ENCODE measurements around the gene PER2. TPM values are rescaled to one million over a fixed set of nuclear protein-coding genes. Genes with fewer than 3 reads are reported as not detected.
"Not testable (repeated sequence)": the region's sequence is repeated elsewhere in the genome, so short reads cannot be mapped to it uniquely, and the experiment has no call there.

The PER2 gene, protein sequence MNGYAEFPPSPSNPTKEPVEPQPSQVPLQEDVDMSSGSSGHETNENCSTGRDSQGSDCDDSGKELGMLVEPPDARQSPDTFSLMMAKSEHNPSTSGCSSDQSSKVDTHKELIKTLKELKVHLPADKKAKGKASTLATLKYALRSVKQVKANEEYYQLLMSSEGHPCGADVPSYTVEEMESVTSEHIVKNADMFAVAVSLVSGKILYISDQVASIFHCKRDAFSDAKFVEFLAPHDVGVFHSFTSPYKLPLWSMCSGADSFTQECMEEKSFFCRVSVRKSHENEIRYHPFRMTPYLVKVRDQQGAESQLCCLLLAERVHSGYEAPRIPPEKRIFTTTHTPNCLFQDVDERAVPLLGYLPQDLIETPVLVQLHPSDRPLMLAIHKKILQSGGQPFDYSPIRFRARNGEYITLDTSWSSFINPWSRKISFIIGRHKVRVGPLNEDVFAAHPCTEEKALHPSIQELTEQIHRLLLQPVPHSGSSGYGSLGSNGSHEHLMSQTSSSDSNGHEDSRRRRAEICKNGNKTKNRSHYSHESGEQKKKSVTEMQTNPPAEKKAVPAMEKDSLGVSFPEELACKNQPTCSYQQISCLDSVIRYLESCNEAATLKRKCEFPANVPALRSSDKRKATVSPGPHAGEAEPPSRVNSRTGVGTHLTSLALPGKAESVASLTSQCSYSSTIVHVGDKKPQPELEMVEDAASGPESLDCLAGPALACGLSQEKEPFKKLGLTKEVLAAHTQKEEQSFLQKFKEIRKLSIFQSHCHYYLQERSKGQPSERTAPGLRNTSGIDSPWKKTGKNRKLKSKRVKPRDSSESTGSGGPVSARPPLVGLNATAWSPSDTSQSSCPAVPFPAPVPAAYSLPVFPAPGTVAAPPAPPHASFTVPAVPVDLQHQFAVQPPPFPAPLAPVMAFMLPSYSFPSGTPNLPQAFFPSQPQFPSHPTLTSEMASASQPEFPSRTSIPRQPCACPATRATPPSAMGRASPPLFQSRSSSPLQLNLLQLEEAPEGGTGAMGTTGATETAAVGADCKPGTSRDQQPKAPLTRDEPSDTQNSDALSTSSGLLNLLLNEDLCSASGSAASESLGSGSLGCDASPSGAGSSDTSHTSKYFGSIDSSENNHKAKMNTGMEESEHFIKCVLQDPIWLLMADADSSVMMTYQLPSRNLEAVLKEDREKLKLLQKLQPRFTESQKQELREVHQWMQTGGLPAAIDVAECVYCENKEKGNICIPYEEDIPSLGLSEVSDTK (N-terminal part only)
- polyA plus RNA-seq (2014; cell fraction: cytosol; rRNA removed): 0.90 and 1.0 TPM in 2 replicates
- 0.71 and 3.6 TPM in 2 replicates for polyA plus RNA-seq (2014; cell fraction: nucleus; rRNA removed)

DNA sequence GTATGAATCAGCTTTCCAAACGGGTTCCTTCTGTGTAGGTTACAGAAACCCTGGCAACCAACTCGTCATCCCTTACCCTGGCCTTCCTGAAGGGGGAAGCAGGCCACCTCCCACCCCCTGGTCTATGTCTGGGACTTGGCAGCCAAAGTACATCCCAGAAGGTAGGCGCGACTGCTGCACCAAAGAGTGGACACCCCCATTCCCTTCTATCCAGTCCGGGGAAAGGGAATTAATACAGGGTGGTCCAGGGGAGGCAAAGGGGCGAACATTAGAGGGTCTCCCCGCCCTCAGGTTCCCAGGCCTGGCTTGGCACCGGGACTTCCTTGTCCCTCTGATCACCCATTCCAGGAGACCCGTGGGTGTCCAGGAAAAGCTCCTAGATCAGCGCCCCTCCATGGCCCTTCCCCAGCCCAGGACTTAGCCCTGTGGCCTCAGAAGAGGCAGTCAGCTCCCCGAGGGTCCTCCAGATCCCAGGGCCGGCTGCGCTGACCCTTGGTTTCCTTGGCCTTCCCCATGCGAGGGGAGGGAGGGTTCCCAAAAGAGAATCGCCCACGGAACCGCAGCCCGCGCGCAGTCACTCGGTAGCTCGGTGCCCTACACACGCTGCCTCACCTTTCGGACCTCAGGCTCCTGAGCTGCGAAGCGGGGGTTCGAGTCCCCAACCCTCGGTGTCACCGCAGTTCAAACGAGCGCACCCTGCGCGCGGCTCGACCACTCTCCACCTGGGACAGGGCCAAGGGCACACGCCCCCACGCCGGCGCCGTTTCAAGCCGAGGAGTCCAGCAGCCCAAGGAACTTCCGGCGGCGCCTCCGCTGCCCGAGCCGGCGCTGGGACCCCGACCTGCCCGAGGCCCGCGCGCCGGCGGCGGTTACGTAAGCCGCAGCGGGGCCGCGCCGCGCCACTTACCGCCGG, at the start of gene PER2:
Gene PER2 (minus strand): TSS at position 874 of the 913 bp plus-strand sequence. CDS start 10,674 bp downstream, outside the sequence.
- DNase-seq (ENCODE audit: low spot score): peak; percentile 50

DNA sequence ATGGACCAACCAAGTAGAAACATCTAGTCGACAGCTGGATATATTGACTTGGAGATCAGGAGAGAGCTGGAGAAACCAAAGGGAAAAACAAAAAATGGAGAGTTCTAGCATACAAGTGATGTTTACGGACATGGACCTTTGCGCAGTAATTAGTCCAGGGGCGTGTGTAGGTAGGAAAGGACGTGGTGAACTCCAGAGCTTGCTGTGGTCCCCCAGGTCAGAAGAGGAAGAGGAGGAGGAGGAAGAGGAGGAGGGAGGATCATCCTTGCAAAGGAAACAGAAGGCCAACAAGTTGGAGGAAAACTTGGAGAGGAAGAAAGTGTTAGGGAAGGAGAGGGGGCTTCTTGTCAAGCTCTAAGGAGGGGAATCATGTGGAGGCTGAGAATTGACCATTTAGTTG, 49.4 kb upstream of the PER2 start:
- DNase-seq (ENCODE audit: low spot score): no peak

DNA sequence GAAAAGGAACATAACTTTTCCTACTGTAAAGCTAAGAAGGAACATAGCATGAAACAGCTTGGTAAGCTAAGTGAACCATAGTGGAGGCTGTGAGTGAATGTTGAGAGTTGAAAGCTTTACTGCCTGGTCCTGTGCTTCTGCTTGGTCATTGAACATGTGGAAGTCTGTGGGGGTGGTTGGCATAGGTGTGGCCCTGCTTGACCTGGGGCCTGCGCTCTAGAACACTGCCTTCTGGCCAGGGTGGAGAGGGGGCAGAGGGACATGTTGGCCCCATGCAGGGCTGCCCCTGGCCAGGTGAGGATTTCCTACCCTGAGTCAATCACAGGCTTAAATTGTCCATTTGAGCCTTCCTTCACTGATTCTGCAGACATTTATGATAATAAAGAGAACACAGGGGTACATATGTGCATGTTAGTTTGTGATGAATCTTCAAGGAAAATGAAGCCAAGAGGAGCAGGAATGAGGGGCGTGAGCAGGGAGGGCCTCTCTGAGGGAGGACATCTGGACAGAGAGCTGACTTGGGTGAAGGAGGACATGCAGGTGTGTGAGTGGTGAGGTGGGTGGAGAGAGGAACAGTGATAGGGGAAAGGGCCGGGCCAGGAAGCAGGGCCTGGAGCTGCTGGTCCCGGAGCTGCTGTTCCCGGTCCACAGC, 48.5 kb upstream of the PER2 start:
- DNase-seq (ENCODE audit: low spot score): no peak

DNA sequence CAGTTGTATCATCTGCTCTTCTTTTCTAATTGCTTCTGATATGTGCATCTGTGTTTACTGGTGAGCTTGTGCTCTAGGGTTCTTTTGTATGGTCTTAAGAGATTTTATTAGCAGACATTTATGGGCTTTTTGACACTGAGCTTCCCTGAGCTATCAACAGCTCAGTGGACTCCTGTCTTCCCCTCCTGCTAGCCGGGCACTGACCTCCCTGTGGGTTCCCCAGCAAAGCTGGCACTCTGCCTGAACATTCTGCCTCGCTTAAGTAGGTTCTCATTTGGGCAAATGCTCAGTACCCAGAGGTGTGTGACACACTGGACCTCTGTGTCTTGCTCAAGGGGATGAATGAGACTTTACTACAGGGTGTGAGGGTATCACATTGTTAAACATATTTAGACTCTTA, 47.7 kb upstream of the PER2 start:
- DNase-seq (ENCODE audit: low spot score): no peak

DNA sequence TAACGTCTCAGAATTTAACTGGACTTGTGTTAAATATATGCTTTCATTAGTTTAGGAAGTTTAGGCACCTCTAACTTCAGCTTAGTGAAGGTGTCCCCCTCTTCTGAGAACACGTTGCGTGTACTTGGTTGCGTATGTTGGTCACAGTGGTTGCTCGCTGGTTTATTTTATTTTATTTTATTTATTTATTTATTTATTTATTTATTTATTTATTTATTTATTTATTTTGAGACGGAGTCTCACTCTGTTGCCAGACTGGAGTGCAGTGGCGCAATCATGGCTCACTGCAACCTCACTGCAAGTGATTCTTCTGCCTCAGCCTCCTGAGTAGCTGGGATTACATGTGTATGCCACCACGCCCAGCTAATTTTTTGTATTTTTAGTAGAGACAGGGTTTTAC, 47.2 kb upstream of the PER2 start:
- not testable (repeated sequence) for DNase-seq (ENCODE audit: low spot score)

DNA sequence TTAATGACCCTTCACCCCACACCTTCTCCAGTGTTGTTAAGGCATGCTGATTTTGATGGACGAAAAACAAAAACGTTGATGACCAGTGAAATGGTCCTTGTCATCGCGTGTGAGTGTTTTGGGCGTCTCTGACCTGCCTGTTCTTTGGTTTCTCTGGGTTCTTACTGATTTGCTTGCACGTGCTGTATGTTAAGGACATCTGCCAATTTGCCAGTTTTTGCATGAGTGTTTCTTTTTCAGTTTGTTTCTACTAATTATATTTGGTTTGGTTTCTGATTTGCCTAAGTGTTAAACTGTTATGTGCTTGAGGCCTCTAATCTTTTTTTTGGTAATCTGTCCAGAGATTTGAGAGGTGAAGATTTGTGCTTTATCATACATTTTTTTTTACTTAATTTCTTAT, 46.5 kb upstream of the PER2 start:
- DNase-seq (ENCODE audit: low spot score): no peak

DNA sequence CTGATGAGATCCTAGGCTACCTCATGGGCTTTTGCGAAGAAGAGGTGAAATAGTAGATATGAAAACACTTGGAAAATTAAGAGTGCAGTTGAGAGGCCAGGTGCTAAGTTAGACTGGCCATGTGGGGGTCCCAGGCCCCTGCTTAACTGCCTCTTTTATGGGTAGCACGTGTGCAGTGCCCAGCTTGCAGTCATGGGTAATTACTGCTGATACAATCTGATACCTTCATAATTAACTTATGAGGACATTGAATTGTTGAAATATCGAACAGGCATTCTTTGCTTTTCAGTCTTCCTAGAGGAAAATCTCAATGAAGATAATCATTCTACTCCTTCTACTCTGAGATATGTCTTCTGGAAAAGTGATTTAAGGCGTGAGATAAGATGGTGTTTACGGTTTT, 43.5 kb upstream of the PER2 start:
- DNase-seq (ENCODE audit: low spot score): peak; percentile 71

DNA sequence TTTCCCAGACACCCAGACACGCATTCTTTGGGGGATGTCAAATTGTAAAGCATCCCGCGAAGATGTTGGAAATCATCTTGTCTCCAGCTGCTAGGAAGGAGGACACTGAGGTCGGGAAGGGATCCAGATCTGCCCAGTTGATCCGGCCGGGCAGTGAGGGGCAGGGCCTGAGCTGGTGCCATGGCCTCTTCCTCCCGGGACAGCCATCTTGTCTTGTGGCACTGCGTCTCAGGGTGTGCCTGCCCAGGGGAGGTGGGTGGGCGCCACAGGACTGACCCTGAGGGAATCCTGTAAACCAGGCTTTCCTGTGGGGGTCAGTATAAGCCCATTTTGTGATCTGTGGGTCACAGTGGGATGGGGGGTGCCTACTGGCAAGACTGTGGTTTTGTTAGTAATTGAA, 42.0 kb upstream of the PER2 start:
- DNase-seq (ENCODE audit: low spot score): no peak

DNA sequence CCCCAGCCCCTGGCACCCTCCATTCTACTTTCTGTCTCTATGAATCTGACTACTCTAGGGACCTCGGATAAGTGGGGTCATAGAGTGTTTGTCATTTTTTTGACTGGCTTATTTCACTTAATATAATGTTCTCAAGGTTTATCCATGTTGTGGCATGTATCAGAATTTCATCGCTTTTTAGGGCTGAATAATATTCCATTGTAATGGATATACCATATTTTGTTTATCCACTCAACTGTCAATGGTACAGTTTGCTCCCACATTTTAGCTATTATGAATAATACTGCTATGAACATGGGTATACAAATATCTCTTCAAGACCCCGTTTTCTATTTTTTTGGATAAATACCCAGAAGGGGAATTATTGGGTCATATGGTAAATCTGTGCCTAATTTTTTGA, 39.3 kb upstream of the PER2 start:
- DNase-seq (ENCODE audit: low spot score): no peak

DNA sequence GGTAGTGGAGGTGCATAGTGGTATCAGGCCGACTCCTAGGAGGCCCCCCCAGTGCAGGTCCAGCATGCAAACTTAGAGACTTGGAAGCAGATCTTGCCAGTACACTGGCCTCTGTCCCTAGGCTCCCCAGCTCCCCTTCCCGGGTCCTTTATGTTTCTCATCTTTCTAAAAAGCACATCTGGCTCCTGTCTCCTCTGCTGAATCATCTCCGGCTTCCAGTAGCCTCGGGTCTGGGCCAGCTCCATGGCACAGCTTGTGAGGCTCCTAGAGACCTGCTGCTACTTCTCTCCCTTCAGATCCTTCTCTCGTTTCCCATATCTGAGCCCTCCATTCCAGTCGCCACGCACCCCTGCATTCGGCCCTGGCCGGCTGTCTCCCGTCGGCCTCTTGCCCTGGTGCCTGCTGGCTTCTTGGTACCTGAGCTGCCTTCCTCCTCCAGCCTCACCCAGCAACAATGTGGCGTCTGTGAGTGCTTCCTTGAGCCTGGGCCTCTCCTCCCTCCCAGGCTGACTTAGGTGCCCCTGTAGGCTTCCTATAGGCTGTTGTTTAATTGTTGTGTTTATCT, 38.5 kb upstream of the PER2 start:
- DNase-seq (ENCODE audit: low spot score): no peak

DNA sequence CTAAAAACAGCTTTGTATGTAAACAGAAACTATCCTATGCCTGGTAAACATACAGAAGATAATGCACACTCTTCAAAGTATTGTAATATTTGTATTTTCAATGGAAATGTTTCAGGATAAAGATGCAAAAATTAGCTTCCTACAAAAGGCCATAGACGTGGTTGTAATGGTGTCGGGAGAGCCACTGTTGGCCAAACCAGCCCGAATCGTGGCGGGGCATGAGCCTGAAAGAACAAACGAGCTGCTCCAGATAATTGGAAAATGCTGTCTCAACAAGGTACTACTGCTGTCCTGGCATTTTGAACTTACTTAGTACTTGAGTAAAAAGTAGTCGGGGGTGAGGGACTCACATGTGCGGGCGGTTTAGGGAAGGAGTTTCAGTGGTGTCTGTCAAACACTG, 37.3 kb upstream of the PER2 start:
- no peak for DNase-seq (ENCODE audit: low spot score)

DNA sequence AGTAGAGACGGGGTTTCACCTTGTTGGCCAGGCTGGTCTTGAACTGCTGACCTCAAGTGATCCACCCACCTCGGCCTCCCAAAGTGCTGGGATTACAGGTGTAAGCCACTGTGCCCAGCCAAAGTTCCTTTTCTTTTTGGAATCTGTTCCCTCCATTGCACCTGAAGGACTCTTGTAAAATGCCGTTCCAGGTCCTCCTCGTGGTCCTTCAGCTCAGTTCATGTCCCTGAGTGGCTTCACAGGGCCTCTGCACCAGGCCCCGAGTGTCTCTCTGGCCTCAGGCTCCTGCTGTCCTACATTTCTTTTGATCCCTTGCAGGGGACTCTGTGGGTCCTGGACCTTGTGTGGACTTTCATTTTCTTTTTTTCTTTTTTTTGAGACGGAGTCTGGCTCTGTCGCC, 35.8 kb upstream of the PER2 start:
- not testable (repeated sequence) for DNase-seq (ENCODE audit: low spot score)

DNA sequence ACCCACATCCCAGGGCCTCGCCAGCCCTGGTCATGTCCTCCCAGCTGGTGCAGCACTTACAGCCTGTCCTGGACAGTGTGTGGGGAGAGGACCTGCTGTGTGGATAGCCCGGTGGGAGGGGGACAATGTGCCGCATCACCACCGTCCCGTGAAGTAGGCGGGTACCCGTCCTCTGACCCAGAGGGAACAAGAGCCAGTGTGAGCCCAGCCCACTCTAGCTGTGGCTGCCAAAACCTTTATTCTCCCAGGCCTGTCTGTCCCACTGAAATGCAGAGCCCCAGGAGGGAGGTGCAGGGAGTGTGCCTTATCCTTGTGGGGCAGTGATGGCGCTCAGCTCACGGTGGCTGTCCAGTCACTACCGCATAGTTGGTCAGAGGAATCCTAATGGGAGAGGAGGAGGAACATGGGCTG, 33.6 kb upstream of the PER2 start:
- DNase-seq (ENCODE audit: low spot score): no peak

DNA sequence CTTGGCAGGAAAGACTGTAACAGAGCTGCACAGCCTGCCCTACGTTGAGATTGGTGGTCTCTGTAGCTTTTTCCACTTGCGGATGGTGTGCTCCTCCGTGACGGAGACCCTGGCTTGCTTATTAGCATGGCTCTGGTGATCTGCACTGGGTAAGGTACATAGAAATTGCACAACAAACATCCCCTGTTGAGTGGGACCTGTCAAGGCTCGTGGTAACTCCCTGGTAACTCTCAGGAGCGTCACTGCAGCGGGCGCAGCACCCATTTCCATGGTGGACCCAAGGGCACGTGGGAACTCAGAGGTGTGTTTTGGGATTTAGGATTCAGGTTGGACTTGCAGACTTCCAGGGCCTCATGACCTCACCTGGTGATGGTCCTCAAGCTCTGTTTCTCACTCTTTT, 33.1 kb upstream of the PER2 start:
- DNase-seq (ENCODE audit: low spot score): no peak

DNA sequence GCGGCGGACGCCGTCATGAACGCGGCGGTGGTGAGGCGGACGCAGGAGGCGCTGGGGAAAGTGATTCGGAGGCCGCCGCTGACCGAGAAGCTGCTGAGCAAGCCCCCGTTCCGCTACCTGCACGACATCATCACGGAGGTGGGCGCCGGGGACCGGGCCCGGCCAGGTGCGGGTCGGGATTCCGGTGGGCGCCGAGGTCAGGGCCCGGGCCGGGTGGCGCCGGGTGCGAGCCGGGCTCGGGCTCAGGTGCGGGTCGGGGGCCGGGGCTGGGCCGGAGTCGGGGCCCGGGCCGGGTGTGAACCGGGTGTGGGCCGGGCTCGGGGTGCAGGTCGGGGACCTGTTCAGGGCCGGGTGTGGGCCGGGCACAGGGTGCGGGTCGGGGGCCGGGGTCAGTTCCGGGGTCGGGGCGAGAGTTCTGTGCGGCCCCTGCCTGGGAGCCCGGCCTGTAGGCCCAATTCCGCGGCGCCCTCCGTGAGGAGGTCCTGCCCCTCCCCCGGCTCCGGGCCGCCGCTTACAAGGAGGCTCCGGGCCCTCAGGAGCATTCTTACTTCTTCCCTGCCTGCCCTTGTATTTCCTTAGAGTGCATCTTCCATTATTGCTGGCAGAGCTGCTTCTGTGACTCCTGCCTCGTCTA, 32.4 kb upstream of the PER2 start:
- DNase-seq (ENCODE audit: low spot score): no peak

DNA sequence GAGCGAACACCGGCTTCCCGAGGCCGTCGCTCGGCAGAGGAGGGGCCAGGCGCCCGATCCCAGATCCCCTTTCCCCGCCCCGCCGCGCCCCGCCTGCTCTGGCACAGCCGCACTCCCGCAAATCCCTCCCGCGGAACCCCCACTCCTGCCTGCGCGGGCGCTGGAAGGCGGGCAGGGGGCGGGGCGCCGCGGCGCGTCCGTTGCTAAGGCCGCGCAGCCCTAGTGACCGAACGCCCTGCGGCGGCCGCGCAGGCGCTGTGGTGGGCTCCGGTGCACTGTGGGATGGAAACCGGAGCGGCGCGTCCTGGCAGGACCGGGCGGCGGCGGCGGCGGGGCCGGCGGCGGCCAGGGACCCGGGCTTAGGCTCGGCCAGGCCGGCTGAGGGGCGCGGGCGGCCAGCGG, 31.8 kb upstream of the PER2 start, which contains the start of gene TRAF3IP1:
Gene TRAF3IP1 (plus strand): TSS at position 273 of the 402 bp plus-strand sequence. CDS start 145 bp downstream, outside the sequence.
- DNase-seq (ENCODE audit: low spot score): peak; percentile 86

DNA sequence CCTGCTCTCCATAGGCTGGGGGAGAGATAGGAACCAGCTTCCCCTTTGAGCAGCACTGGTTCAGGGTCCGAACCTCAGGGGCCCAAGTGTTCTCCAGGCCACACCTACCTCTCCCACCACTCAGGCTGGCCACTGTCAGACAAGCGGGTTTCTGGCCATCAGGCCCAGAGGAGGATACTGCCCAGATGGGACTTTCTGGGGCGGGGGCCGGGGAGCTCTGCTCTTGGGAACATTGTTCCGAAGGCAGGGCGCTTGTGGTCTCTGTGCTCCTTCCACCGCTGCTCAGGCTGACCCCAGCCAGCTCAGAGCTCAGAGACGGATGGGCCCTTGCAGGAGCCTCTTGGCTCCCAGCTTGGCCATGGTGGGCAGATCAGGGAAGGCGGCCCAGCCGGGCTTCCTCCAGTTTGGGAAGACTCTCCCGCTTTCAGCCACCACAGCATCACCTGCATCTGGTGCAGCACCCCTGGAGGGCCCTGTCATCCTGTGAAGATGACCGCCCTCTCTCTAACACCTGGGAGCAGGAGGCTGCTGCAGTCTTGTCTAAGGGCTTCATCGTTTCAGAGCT, 26.7 kb upstream of the PER2 start:
- DNase-seq (ENCODE audit: low spot score): no peak

DNA sequence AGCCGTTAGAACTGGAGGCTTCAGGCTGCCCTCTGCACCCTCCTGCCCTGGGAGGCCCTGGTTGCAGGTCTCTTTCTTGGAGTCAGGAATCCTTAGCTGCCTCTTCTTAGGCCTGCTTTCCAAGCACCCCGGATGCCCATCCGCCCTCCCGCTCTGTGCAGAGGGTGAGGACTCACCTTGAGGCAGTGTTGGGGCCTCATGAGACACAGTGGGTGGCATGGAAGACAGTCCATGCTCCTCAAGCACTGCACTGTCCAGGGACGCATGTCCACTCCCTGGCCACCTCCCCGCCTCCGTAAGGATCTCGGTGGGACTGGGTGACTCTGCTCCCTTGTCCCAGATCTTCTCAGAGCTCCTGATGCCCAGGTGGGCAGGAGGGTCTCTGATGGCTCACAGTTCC, 26.2 kb upstream of the PER2 start:
- no peak for DNase-seq (ENCODE audit: low spot score)

DNA sequence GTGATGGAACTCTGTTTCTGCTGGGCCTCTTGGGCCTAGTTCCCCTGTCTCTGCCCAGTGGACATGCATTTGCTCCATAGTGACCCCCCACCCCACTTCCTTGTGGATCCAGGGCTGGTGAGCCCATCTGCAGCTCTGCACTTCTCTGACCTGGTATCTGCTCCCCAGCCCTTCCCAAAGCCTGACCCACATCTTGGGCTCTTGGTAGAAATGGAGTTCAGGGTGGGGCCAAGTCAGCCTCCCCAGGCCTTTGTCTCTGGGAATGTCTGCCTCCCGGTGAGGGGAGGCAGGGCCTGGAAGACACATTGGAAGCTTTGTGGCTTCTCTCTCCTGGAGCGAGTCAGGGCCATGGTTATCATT, 25.6 kb upstream of the PER2 start:
- DNase-seq (ENCODE audit: low spot score): no peak
